ENCODE data around the gene FBXL3.

- TF ChIP-seq CTCF (IDR thresholded peaks at IDR 0.05) (no peak), EZH2 (IDR thresholded peaks at IDR 0.05; ENCODE audit: borderline replicate concordance, insufficient read depth, low read depth, low read length, poor library complexity, severe bottlenecking) (no peak)
Observed at GRCh38 chr13:76975863-76976262, 51.1 kb downstream of the FBXL3 start.

Data from B cell (primary cell).